LNCaP clone FGC (cell line): ENCODE measurements around the gene RNF111.
"Not testable (repeated sequence)": the region's sequence is repeated elsewhere in the genome, so short reads cannot be mapped to it uniquely, and the experiment has no call there.

Experiments used
- DNase-seq: peaks from one replicate; pipeline ENCODE4 v3.0.0-alpha.2; 2011; ENCODE audit warnings: low read depth
- H3K4me3 ChIP-seq: 2 replicates; pipeline ENCODE4 v1.5.1; 2011; ENCODE audit warnings: mild to moderate bottlenecking, low read depth, low read length, control low read depth
- CTCF ChIP-seq: IDR thresholded peaks from 2 replicates; pipeline ENCODE4 v1.5.1; 2012; ENCODE audit warnings: mild to moderate bottlenecking; ENCODE audit not compliant: control insufficient read depth, insufficient read depth; ENCODE audit errors: extremely low read depth

Gene RNF111

DNA sequence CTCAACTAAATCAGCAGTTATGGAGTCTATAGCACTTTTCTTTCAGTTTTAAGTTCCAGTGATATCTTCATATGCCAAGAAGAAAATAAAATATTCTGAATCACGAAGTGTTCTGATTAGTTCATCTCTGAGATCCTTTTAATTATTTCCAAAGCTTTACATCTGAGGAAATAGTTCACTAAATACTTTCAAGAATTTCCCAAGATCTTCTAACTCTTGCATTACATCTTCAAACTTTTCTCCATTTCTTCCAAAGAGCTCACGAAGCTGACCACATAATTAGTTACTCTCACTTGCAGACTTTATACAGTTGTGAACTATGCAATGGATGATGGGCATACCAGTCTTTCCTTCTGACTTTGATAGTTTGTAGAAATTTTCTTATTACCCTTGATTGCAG is 4.2 kb upstream of the RNF111 start:
- H3K4me3 ChIP-seq = no peak overlapping the region
- DNase-seq = no peak
- TF ChIP-seq CTCF = no peak

DNA sequence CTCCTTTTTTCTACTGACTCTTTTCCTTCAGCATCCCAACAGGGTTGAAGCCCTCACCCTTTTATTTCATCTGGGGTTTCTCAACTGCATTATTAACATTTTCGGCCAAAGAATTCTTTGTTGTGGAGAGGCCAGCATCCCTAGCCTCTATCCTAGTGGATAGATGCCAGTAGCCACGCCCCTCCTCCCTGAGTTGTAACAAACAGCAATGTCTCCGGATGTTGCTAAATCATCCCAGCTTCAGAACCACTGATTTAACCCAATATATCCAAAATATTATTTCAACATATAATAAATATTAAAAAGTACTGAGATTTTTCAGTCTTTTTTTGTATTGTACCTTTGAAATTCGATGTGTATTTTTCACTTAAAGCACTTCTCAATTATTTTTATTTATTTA is 2.0 kb upstream of the RNF111 start:
- no peak for TF ChIP-seq CTCF
- no peak overlapping the region for H3K4me3 ChIP-seq
- no peak for DNase-seq

DNA sequence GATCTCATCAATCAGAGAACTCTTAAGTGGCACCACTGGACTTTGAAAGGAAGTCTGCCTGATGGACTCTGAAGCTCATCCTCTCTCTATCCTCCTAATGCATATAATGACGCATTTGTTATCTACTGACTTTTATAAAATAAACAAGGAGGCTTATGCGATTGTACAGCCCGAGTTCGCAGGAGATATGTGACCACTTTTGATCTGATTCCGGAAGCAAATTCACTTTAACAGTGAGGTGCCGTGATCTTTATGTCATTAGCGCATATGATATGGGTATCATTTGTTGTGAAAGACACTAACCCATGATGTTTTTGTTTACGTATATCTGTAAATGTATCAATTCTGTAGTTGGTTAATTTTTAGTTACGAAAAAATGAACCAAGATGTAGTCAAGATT is 427 bp upstream of the RNF111 start:
- DNase-seq = no peak
- H3K4me3 ChIP-seq = peak overlapping the region; percentile 98
- TF ChIP-seq CTCF = no peak

GRCh38 chr15:58988006-58988785 is 733 bp downstream of the RNF111 start:
- no peak for DNase-seq
- peak overlapping the region; percentile 98 for H3K4me3 ChIP-seq
- no peak for TF ChIP-seq CTCF

- no peak for DNase-seq
- no peak for TF ChIP-seq CTCF
- H3K4me3 ChIP-seq = no peak overlapping the region
Measured at GRCh38 chr15:58992181-58992580, 4.7 kb downstream of the RNF111 start.

DNA sequence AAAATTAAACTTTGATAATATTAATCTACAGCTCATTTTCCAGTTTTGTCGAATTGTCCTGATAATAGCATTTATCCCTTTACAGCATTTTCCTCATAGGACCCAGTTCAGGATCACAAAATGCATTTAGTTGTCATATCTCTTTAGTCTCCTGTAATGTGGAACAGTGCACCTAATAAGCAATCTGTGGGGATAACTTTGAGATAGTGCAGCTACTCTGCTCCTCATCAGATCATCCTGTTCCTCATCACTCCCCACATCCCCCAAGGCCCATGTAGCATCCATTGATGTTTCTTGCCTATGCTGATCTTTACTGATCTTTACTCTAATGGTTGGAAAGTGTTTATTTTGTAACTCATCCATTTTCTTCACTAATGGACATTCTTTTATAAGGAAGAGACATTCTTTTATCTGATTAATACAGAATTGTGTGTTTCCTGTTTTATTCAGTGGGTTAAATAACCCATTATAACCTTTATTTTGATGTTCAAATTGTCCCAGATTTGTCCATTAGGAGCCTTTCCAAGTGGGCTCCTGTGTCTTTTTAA is 7.5 kb downstream of the RNF111 start:
- DNase-seq = no peak
- H3K4me3 ChIP-seq = no peak overlapping the region
- TF ChIP-seq CTCF = no peak

DNA sequence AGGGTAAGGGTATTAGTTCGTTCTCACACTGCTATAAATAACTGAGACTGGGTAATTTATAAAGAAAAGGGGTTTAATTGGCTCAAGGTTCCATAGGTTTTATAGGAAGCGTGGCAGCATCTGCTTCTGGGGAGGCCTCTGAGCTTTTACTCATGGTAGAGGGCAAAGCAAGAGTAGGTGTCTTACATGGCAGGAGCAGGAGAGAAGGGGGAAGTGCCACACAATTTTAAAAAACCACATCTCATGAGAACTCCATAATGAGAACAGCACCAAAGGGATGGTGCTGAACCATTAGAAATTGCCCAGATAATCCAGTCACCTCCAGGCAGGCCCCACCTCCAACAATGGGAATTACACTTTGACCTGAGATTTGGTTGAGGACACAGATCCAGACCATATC is 12.2 kb downstream of the RNF111 start:
- TF ChIP-seq CTCF = no peak
- DNase-seq = no peak
- no peak overlapping the region for H3K4me3 ChIP-seq

- not testable (repeated sequence) for DNase-seq, H3K4me3 ChIP-seq
Measured at GRCh38 chr15:59000251-59000650, 12.8 kb downstream of the RNF111 start.
